ENCODE measurements around the gene CFAP100.

DNA sequence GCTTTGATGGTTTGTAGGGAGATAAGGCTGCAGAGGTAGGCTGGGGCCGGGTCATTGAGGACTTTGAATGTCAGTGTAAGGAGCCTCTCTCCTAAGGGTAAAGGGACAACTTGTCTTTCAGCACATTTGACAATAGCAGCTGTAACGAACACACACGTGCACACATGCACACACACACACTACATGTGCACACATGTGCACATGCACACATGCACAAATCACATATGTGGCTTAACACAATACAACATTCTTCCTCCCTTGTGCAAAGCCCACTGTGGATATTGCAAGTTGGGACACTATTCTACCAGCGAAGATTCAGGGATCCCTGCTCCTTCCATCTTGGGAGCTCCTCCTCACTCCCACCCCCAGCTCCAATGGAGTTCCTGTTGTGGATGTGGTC is 1.1 kb upstream of the CFAP100 start:
- TF ChIP-seq, protein P1, sequence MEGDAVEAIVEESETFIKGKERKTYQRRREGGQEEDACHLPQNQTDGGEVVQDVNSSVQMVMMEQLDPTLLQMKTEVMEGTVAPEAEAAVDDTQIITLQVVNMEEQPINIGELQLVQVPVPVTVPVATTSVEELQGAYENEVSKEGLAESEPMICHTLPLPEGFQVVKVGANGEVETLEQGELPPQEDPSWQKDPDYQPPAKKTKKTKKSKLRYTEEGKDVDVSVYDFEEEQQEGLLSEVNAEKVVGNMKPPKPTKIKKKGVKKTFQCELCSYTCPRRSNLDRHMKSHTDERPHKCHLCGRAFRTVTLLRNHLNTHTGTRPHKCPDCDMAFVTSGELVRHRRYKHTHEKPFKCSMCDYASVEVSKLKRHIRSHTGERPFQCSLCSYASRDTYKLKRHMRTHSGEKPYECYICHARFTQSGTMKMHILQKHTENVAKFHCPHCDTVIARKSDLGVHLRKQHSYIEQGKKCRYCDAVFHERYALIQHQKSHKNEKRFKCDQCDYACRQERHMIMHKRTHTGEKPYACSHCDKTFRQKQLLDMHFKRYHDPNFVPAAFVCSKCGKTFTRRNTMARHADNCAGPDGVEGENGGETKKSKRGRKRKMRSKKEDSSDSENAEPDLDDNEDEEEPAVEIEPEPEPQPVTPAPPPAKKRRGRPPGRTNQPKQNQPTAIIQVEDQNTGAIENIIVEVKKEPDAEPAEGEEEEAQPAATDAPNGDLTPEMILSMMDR (IDR thresholded peaks at IDR 0.05), result no peak
- no peak for TF ChIP-seq POLR2A (IDR thresholded peaks at IDR 0.05)
